Measurements from ENCODE around the gene UNCX.

GRCh38 chr7:1229956-1230355 is 2.7 kb upstream of the UNCX start:
- no peak for TF ChIP-seq EZH2 (optimal IDR thresholded peaks at IDR 0.05; ENCODE audit: low read depth, low read length)
- no peak for TF ChIP-seq CTCF (IDR thresholded peaks at IDR 0.05; ENCODE audit: low read length)
